22Rv1 (cell line): ENCODE data around the gene C5AR1.

Experiments
- CTCF ChIP-seq: fragments of 450-650 bp; IDR thresholded peaks from 2 replicates; pipeline ENCODE4 v1.5.1; 2017; ENCODE audit warnings: mild to moderate bottlenecking
- ZFX ChIP-seq: fragments of 450-650 bp; IDR thresholded peaks from 2 replicates; pipeline ENCODE4 v1.6.1; 2017; ENCODE audit warnings: antibody characterized with exemption, borderline replicate concordance

GRCh38 chr19:47330466-47330869 lies 20.8 kb downstream of the C5AR1 start:
- no peak for TF ChIP-seq CTCF
- no peak for TF ChIP-seq ZFX
